ENCODE results near the gene MEGF8.
A peak's percentile ranks its signal among the peaks of the same experiment; 100 is the strongest.

The MEGF8 gene, protein sequence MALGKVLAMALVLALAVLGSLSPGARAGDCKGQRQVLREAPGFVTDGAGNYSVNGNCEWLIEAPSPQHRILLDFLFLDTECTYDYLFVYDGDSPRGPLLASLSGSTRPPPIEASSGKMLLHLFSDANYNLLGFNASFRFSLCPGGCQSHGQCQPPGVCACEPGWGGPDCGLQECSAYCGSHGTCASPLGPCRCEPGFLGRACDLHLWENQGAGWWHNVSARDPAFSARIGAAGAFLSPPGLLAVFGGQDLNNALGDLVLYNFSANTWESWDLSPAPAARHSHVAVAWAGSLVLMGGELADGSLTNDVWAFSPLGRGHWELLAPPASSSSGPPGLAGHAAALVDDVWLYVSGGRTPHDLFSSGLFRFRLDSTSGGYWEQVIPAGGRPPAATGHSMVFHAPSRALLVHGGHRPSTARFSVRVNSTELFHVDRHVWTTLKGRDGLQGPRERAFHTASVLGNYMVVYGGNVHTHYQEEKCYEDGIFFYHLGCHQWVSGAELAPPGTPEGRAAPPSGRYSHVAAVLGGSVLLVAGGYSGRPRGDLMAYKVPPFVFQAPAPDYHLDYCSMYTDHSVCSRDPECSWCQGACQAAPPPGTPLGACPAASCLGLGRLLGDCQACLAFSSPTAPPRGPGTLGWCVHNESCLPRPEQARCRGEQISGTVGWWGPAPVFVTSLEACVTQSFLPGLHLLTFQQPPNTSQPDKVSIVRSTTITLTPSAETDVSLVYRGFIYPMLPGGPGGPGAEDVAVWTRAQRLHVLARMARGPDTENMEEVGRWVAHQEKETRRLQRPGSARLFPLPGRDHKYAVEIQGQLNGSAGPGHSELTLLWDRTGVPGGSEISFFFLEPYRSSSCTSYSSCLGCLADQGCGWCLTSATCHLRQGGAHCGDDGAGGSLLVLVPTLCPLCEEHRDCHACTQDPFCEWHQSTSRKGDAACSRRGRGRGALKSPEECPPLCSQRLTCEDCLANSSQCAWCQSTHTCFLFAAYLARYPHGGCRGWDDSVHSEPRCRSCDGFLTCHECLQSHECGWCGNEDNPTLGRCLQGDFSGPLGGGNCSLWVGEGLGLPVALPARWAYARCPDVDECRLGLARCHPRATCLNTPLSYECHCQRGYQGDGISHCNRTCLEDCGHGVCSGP (N-terminal part only)

GRCh38 chr19:42325308-42325895 lies at the start of gene MEGF8:
Gene MEGF8 (plus strand): TSS chr19:42325635. CDS start chr19:42326244, 609 bp downstream.
- DNase-seq (ENCODE audit: low read depth): peak; percentile 97

DNA sequence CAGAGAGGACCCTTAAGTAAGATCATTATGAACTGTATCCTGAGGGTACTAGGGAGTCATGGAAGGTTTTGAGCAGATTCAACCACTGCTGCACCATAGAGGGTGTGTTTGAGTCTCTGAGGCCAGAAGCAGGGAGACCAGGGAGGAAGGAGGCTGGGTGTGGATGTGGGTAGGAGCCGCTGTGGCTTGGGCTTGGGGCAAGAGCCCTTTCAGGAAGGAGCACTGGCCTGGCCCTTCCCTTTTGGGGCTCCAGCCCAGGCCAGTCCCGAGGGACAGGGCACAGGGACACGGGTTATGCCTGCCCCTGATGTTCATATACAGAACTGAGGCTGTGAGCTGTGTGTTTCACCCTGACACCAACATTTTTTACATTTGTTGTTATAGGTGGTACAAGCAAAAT lies 49.2 kb upstream of the MEGF8 start:
- DNase-seq (ENCODE audit: low read depth): no peak

GRCh38 chr19:42276821-42277220 lies 48.6 kb upstream of the MEGF8 start:
- no peak for DNase-seq (ENCODE audit: low read depth)

- DNase-seq (ENCODE audit: low read depth): no peak
Measured at GRCh38 chr19:42277821-42278451, 47.5 kb upstream of the MEGF8 start.

DNA sequence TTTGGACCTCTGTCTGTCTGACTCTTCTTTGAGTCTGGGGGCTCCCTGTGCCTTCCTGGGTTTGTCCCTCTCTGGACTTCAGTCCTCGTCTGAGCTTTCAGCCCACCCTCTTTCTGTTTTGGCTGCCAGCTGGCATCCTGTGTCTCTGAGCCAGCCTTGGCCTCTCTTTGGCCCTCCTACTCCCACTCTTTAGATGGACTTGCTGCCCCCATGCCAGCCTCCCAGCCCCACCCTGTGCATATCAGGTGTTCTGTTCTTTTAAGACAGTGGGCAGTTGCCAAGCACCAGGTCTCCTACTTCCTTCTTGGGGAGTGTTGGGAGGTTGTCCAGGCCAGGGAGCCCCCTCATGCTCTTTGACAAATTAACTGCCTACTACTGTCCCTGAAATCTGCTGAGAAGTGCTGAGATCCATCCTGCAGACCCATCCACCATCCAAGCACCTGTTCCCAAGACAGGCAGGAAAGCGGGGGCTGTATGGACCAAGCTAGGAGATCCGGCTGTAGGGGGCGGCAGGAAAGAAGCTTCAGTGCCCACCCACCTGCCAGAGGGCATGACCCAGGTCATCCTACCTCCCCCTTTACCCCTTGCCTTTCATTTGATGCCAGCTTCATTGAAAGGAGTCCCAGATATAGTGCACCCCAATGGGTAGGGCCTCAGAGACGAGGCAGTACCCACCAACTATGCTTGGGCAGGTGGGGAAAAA lies 46.8 kb upstream of the MEGF8 start:
- no peak for DNase-seq (ENCODE audit: low read depth)

DNA sequence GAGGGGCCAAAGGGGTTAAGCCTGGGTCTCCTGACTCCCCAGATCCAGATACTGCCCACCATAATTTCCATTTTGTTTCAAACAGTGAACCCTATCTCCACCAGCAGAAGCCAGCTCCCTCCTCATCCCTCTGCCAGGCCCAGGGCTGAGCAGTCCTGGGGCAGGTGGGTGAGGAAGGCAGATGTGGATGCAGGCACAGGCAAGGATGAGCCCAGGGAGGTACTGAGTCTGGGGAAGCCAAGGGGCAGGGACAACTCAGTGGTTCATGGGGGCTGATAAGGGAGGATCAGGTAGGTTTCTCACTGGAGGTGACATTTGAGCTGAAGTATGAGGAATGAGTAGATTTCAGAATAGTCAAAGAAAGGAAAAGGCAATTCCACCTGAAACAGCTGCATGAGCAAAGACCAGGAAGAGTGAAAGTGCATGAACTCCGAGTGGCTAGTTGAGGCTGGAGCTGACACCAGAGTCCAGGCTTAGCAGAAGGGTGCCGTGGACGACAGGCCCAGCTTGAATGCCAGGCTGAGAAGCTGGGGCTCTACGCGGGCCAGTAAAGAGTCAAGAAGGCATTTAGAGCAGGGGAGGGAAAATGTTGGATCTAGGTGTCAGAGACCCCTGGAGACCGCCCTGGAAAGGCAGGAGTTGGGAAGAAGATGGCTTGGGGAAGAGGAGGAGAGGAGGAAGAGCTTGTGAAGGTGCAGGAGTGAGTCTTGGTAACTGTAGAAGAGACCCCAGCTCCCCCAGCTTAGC lies 46.1 kb upstream of the MEGF8 start:
- no peak for DNase-seq (ENCODE audit: low read depth)

GRCh38 chr19:42279902-42280814 lies 45.3 kb upstream of the MEGF8 start:
- peak; percentile 82 for DNase-seq (ENCODE audit: low read depth)

DNA sequence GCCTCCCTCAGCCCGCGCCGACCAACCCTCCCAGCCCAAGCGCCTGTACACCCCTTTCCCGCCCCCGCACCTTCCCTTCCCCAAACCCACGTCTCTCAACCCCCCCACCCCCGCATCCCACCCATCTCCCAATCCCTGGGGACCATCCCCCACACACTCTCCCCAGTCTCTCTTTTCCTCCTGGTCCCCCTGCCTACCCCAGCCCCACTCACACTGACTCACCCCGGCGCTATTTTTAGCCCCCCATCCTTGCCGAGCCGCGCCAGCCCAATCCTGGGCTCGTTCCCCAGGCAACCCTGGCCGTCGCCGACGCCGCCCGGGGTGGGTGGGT lies 44.7 kb upstream of the MEGF8 start:
- no peak for DNase-seq (ENCODE audit: low read depth)

- no peak for DNase-seq (ENCODE audit: low read depth)
Measured at GRCh38 chr19:42281146-42281826, 44.1 kb upstream of the MEGF8 start.

GRCh38 chr19:42281827-42282762 lies 43.3 kb upstream of the MEGF8 start:
- DNase-seq (ENCODE audit: low read depth): no peak

DNA sequence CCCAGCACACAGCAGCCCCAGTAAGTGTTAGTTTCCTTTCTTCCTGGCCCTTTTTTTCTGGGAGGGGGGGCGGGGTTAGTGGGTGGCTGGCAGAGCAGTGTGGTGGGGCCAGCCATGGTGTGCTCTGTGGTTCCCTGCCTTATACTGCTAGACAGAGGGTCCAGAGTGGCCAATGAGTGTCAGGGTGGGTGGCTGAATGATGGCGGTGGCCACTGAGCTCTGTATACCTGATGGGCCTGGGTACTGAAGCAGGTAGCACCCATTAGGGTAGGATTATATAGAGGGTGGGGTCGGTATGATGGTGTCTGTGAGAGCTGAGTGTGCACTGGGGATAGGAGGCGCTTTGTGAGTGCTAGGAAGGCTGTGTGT lies 42.6 kb upstream of the MEGF8 start:
- no peak for DNase-seq (ENCODE audit: low read depth)

DNA sequence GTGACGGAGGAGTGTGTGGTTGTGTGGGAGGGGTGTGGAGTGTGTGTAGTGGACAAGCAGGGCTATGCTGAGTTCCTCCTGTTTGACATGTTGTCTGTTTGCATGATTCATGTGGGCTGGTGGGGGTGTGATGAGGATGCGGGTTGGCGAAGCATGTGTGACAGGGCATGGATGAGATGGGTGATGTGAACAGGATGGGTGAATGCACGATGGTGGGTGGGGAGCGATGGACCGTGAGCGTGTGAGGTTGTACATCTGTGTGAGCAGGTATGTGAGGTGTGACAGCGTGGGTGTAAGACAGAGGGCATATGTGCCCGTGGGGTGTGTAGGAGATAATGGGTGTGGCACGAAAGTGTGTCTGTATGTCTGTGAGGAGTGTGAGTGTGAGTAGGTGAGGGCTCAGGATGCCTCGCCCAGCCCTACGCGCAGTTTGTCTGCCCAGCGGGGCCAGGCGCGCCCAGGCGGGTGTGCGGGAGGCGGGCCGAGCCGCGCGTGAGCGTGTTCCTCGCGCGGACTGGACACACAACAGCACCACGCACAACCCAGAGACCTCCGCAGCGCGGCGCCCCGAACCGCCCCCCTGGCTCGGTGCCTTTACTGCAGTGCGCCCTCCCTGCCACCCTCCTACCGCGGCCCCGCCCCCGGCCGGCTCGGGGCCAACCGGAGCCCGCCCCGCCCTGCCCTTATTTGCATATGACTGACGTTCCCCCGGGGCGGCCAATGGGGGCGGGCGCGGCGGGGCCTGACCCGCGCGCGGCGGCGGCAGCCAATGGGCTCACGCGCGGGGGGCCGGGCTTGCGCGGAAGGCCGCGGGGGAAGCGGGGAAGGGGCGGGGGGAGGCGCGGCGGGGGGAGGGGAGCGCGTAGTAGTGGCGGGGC lies 42.0 kb upstream of the MEGF8 start:
- DNase-seq (ENCODE audit: low read depth): peak; percentile 95

- peak; percentile 57 for DNase-seq (ENCODE audit: low read depth)
Measured at GRCh38 chr19:42284066-42284501, 41.4 kb upstream of the MEGF8 start.

- DNase-seq (ENCODE audit: low read depth): no peak
Measured at GRCh38 chr19:42284591-42285341, 40.7 kb upstream of the MEGF8 start.

DNA sequence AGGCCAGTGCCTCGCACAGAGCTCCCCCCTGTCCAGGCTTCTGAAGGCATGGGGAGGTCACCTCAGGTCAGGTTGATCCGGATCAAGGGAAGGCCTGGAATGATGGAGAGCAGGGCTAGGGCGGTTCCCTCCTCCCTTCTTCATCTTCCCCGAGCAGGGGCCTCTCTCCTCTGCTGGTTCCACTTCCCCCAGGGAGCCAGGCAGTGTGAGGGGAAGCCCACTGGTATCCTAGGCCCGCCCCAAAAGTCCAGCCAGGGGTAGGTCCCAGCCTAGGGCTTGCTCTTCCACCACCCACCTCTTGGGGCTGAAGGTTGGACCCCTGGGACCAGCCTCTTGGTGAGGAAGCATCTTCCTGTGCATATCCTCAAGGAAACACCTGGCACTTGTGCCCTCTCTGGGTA lies 39.9 kb upstream of the MEGF8 start:
- no peak for DNase-seq (ENCODE audit: low read depth)

- no peak for DNase-seq (ENCODE audit: low read depth)
Measured at GRCh38 chr19:42285988-42286348, 39.5 kb upstream of the MEGF8 start.

Data from stimulated activated CD8-positive, alpha-beta memory T cell treated with anti-CD3 and anti-CD28 coated beads, Interleukin-4, amount 100 ng/mL, for 24 hours (primary cell).